ENCODE results near the gene SLC25A21.

Gene SLC25A21

DNA sequence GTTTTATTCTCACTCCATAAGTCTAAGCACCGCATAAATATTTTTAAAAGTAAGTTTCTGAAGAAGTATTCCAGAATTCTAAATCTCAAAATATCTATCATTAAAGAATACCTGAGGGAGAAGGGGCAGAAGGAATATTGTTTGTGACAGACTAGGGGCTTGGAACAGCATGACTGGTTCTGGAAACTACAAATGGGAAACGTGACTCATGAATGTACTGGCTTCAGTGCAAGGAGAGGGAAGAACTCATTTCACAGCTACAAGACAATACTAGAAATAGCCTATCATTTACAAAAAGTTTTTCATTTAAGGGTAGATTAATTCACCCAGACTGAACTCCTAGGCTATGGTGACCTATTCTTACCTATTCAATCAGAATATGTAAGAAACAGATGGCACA is 121.3 kb downstream of the SLC25A21 start:
- DNase-seq: no peak
- ChIA-PET POLR2A (no interaction called here), CTCF (no interaction called here)
- Histone ChIP-seq H3K27ac (ENCODE audit: insufficient read depth in 1 of 2, low read depth in 1 of 2, low read length in 2 of 2, poor library complexity in 1 of 2, severe bottlenecking in 2 of 2) (no peak overlapping the region), H3K9me3 (ENCODE audit: control extremely low read depth in 1 of 5, control insufficient read depth in 4 of 5, insufficient read depth in 2 of 5, low read depth in 1 of 5, low read length in 4 of 5) (peaks cover 0 to 2% (median 0%) of the 10 kb centered on the region in 5 experiments), H3K4me3 (ENCODE audit: control insufficient read depth in 1 of 7, extremely low read depth in 1 of 7, insufficient read depth in 4 of 7, low read depth in 2 of 7, low read length in 6 of 7) (no peak overlapping the region), H3K27me3 (replicated peaks in 2 of 5; ENCODE audit: control insufficient read depth in 4 of 5, insufficient read depth in 5 of 5, low read length in 4 of 5) (no peaks in the 10 kb centered on the region), H3K36me3 (ENCODE audit: control insufficient read depth in 4 of 4, insufficient read depth in 4 of 4, low read length in 3 of 4) (no peaks in the 10 kb centered on the region), H3K4me1 (ENCODE audit: control extremely low read depth in 1 of 4, control insufficient read depth in 4 of 4, insufficient read depth in 4 of 4, low read length in 3 of 4) (no peaks in the 10 kb centered on the region)
- WGBS (ENCODE audit: insufficient coverage): no CpG with 5 or more reads among the region's 2 CpGs

DNA sequence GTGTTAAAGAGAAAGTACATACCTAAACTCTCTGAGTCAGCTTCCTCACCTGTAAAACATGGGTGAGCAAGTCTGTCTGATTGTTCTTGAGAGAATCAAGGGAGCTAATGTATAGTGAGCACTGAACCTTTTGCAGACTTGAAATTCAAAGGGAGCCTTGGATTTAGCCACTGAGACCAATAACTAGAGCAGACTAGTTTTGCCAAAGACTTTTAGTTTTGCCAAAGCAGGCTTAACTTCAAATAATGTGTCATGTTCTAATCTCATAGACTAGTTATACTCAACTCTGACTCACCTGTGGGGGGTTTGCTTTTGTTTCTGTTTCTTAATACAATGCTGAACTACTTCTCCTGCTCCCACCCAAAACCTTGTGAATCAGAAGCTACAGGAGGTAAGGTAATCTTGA is 123.7 kb downstream of the SLC25A21 start:
- no peak overlapping the region for H3K4me3 ChIP-seq (ENCODE audit: control insufficient read depth in 1 of 7, extremely low read depth in 1 of 7, insufficient read depth in 4 of 7, low read depth in 2 of 7, low read length in 6 of 7)
- ChIA-PET CTCF (interaction anchor here (1.0 kb wide), 1 partner anchor 25 kb away, joined by 4 read pairs; no protein-coding TSS in a partner anchor), POLR2A (no interaction called here)
- H3K9me3 ChIP-seq (ENCODE audit: control extremely low read depth in 1 of 5, control insufficient read depth in 4 of 5, insufficient read depth in 2 of 5, low read depth in 1 of 5, low read length in 4 of 5): no peaks in the 10 kb centered on the region
- H3K27me3 ChIP-seq (replicated peaks in 2 of 5; ENCODE audit: control insufficient read depth in 4 of 5, insufficient read depth in 5 of 5, low read length in 4 of 5): no peaks in the 10 kb centered on the region
- no peaks in the 10 kb centered on the region for H3K4me1 ChIP-seq (ENCODE audit: control extremely low read depth in 1 of 4, control insufficient read depth in 4 of 4, insufficient read depth in 4 of 4, low read length in 3 of 4)
- DNase-seq: no peak
- H3K27ac ChIP-seq (ENCODE audit: insufficient read depth in 1 of 2, low read depth in 1 of 2, low read length in 2 of 2, poor library complexity in 1 of 2, severe bottlenecking in 2 of 2): no peak overlapping the region
- H3K36me3 ChIP-seq (ENCODE audit: control insufficient read depth in 4 of 4, insufficient read depth in 4 of 4, low read length in 3 of 4): no peaks in the 10 kb centered on the region

DNA sequence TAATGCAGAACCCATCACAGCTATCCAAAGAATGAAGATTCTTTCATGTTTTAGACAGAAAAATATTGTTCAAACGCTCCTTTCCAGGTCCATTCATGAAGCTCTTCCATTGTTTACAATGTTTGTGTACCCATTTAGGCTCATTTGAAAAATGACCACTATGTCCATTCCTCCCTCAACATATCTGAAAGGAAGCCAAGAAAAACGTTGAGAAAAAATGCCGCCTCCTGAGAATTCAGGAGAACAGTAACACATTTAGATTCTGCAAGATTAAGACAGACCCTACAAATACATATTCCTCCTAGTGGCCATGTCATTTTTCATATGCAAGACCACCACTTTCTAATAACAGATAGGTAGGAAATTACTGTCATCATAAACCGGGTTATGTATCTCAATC is 124.4 kb downstream of the SLC25A21 start:
- no peaks in the 10 kb centered on the region for H3K9me3 ChIP-seq (ENCODE audit: control extremely low read depth in 1 of 5, control insufficient read depth in 4 of 5, insufficient read depth in 2 of 5, low read depth in 1 of 5, low read length in 4 of 5)
- POLR2A ChIA-PET: no interaction called here
- no peaks in the 10 kb centered on the region for H3K27me3 ChIP-seq (replicated peaks in 2 of 5; ENCODE audit: control insufficient read depth in 4 of 5, insufficient read depth in 5 of 5, low read length in 4 of 5)
- no peaks in the 10 kb centered on the region for H3K36me3 ChIP-seq (ENCODE audit: control insufficient read depth in 4 of 4, insufficient read depth in 4 of 4, low read length in 3 of 4)
- no peak overlapping the region for H3K27ac ChIP-seq (ENCODE audit: insufficient read depth in 1 of 2, low read depth in 1 of 2, low read length in 2 of 2, poor library complexity in 1 of 2, severe bottlenecking in 2 of 2)
- WGBS (ENCODE audit: insufficient coverage): 85% methylated on average over 3 of the region's 4 CpGs
- CTCF ChIA-PET: no interaction called here
- no peak for DNase-seq
- H3K4me1 ChIP-seq (ENCODE audit: control extremely low read depth in 1 of 4, control insufficient read depth in 4 of 4, insufficient read depth in 4 of 4, low read length in 3 of 4): no peaks in the 10 kb centered on the region
- no peak overlapping the region for H3K4me3 ChIP-seq (ENCODE audit: control insufficient read depth in 1 of 7, extremely low read depth in 1 of 7, insufficient read depth in 4 of 7, low read depth in 2 of 7, low read length in 6 of 7)

DNA sequence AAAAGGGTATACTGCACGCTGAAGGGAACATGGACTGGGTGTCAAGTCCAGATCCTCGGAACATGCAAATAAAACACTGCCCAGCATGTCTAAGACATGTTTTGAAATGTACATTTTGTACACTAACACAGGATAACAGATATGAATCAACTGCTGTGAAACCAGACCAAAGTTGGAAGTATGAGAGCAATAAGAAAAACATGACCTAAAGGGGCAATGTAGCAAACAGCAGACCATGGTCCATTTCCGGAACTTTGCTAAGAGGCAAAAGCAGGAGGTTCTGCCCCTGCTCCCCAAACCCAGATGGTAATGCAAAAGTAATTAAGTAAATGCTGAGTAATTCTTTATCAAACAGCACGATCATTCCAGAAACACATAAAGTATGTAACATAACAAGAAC is 125.2 kb downstream of the SLC25A21 start:
- H3K27me3 ChIP-seq (replicated peaks in 2 of 5; ENCODE audit: control insufficient read depth in 4 of 5, insufficient read depth in 5 of 5, low read length in 4 of 5): peaks cover 0 to 2% (median 0%) of the 10 kb centered on the region in 5 experiments
- H3K4me3 ChIP-seq (ENCODE audit: control insufficient read depth in 1 of 7, extremely low read depth in 1 of 7, insufficient read depth in 4 of 7, low read depth in 2 of 7, low read length in 6 of 7): no peak overlapping the region
- no peaks in the 10 kb centered on the region for H3K4me1 ChIP-seq (ENCODE audit: control extremely low read depth in 1 of 4, control insufficient read depth in 4 of 4, insufficient read depth in 4 of 4, low read length in 3 of 4)
- no peak overlapping the region for H3K27ac ChIP-seq (ENCODE audit: insufficient read depth in 1 of 2, low read depth in 1 of 2, low read length in 2 of 2, poor library complexity in 1 of 2, severe bottlenecking in 2 of 2)
- DNase-seq: no peak
- no peaks in the 10 kb centered on the region for H3K9me3 ChIP-seq (ENCODE audit: control extremely low read depth in 1 of 5, control insufficient read depth in 4 of 5, insufficient read depth in 2 of 5, low read depth in 1 of 5, low read length in 4 of 5)
- WGBS (ENCODE audit: insufficient coverage): 93% methylated on average over 2 of the region's 4 CpGs
- ChIA-PET CTCF (no interaction called here), POLR2A (no interaction called here)
- H3K36me3 ChIP-seq (ENCODE audit: control insufficient read depth in 4 of 4, insufficient read depth in 4 of 4, low read length in 3 of 4): no peaks in the 10 kb centered on the region

DNA sequence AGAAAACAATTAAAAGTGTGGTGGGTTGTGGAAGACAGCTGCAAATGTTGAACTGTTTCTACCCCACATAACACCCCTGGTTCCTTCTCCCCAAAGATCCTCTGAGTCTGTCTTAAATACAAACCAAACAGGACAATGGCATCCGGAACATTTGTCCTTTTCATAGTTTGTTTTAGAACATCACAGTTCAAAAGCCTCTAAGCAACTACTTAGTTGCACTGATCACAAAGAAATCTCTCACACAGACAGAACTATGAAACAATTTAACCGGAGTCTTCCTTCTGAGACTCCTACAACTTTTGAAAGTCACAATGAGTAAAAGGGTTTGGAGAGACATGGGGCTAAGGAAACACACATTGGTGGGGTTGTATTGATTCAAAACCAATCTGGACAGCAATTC is 125.6 kb downstream of the SLC25A21 start:
- DNase-seq: no peak
- Histone ChIP-seq H3K4me1 (ENCODE audit: control extremely low read depth in 1 of 4, control insufficient read depth in 4 of 4, insufficient read depth in 4 of 4, low read length in 3 of 4) (no peaks in the 10 kb centered on the region), H3K27ac (ENCODE audit: insufficient read depth in 1 of 2, low read depth in 1 of 2, low read length in 2 of 2, poor library complexity in 1 of 2, severe bottlenecking in 2 of 2) (no peak overlapping the region), H3K27me3 (replicated peaks in 2 of 5; ENCODE audit: control insufficient read depth in 4 of 5, insufficient read depth in 5 of 5, low read length in 4 of 5) (peaks cover 0 to 2% (median 0%) of the 10 kb centered on the region in 5 experiments), H3K36me3 (ENCODE audit: control insufficient read depth in 4 of 4, insufficient read depth in 4 of 4, low read length in 3 of 4) (no peaks in the 10 kb centered on the region), H3K4me3 (ENCODE audit: control insufficient read depth in 1 of 7, extremely low read depth in 1 of 7, insufficient read depth in 4 of 7, low read depth in 2 of 7, low read length in 6 of 7) (no peak overlapping the region), H3K9me3 (ENCODE audit: control extremely low read depth in 1 of 5, control insufficient read depth in 4 of 5, insufficient read depth in 2 of 5, low read depth in 1 of 5, low read length in 4 of 5) (no peaks in the 10 kb centered on the region)
- WGBS (ENCODE audit: insufficient coverage): 83% methylated on average over 1 of the region's 2 CpGs
- ChIA-PET POLR2A (no interaction called here), CTCF (no interaction called here)

DNA sequence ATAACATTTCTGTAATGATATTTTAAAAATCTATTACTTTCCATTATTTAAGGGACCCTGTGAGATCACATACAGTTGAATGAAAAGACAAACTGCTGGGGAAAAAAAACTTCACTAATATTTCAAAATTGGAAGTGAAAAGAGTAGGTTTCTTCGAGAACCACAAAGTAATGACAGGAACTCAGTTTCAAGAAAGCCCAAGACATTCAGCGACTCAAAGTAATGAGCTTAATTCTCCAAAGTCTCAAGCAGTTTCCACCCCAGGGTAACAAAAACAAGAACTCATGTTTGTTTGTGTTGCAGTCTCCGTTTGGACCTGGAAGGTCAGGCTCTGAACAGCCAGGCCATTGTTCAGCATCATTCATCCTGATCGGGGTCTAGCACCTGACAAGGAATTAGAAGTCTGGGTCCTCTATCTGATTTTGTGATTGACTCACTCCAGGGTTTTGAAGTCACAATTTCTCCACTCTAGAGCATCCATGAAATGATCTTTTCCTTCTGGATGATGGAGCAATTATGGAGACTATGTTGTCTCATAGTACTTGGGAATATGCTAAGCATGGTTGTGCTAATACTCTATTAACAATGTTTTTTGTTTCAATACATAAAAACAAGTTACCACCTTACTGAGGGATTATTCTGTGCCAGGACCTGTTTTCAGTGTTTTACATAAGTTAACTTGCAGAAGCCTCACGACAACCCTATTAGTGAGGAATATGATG is 126.9 kb downstream of the SLC25A21 start:
- Histone ChIP-seq H3K4me1 (ENCODE audit: control extremely low read depth in 1 of 4, control insufficient read depth in 4 of 4, insufficient read depth in 4 of 4, low read length in 3 of 4) (no peaks in the 10 kb centered on the region), H3K27ac (ENCODE audit: insufficient read depth in 1 of 2, low read depth in 1 of 2, low read length in 2 of 2, poor library complexity in 1 of 2, severe bottlenecking in 2 of 2) (no peak overlapping the region), H3K27me3 (replicated peaks in 2 of 5; ENCODE audit: control insufficient read depth in 4 of 5, insufficient read depth in 5 of 5, low read length in 4 of 5) (peaks cover 0 to 2% (median 0%) of the 10 kb centered on the region in 5 experiments), H3K4me3 (ENCODE audit: control insufficient read depth in 1 of 7, extremely low read depth in 1 of 7, insufficient read depth in 4 of 7, low read depth in 2 of 7, low read length in 6 of 7) (no peak overlapping the region), H3K36me3 (ENCODE audit: control insufficient read depth in 4 of 4, insufficient read depth in 4 of 4, low read length in 3 of 4) (no peaks in the 10 kb centered on the region), H3K9me3 (ENCODE audit: control extremely low read depth in 1 of 5, control insufficient read depth in 4 of 5, insufficient read depth in 2 of 5, low read depth in 1 of 5, low read length in 4 of 5) (no peaks in the 10 kb centered on the region)
- 76% methylated on average over 4 of the region's 5 CpGs for WGBS (ENCODE audit: insufficient coverage)
- DNase-seq: no peak
- CTCF ChIA-PET: no interaction called here
- POLR2A ChIA-PET: no interaction called here

DNA sequence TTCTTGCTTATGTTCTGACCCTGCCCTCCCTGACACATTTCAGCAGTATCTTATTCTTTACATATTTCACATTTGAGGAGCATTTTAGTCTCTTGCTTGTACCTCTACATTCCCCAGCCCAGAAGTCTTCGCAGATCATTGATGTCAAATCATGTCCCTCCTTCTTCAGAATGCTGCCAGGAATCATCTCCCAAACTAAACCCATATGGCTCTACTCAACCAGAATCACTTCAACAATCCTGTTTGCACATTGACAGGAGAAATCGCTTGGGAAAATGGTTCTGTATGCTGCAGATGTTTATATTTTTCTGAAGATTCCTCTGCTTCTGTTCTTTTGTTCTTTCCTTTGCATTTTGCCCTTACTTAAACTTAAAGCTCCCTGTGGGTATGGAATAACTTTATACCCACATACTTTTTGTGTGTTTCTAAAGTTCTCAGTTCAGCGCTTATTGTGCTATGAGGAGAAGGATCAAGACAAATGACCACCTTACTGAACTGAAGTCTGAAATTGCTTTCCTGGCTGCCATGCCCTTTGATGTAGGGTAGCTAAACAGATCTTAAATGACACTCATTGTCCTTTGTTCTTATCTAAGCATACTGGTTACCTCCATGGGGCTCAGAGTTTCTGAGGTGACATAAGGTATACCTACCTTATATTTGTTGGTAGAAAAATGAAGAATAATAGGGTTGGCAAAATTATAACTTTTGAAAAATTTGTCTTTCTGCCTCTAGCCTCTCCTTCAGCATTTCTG is 134.6 kb downstream of the SLC25A21 start:
- H3K36me3 ChIP-seq (ENCODE audit: control insufficient read depth in 4 of 4, insufficient read depth in 4 of 4, low read length in 3 of 4): no peaks in the 10 kb centered on the region
- no peaks in the 10 kb centered on the region for H3K9me3 ChIP-seq (ENCODE audit: control extremely low read depth in 1 of 5, control insufficient read depth in 4 of 5, insufficient read depth in 2 of 5, low read depth in 1 of 5, low read length in 4 of 5)
- H3K27ac ChIP-seq (ENCODE audit: insufficient read depth in 1 of 2, low read depth in 1 of 2, low read length in 2 of 2, poor library complexity in 1 of 2, severe bottlenecking in 2 of 2): no peak overlapping the region
- no peaks in the 10 kb centered on the region for H3K4me1 ChIP-seq (ENCODE audit: control extremely low read depth in 1 of 4, control insufficient read depth in 4 of 4, insufficient read depth in 4 of 4, low read length in 3 of 4)
- DNase-seq: no peak
- 89% methylated on average over 1 of the region's 3 CpGs for WGBS (ENCODE audit: insufficient coverage)
- no peak overlapping the region for H3K4me3 ChIP-seq (ENCODE audit: control insufficient read depth in 1 of 7, extremely low read depth in 1 of 7, insufficient read depth in 4 of 7, low read depth in 2 of 7, low read length in 6 of 7)
- peaks cover 0 to 3% (median 2%) of the 10 kb centered on the region in 5 experiments for H3K27me3 ChIP-seq (replicated peaks in 2 of 5; ENCODE audit: control insufficient read depth in 4 of 5, insufficient read depth in 5 of 5, low read length in 4 of 5)
- ChIA-PET CTCF (no interaction called here), POLR2A (no interaction called here)

Data from common myeloid progenitor, CD34-positive (primary cell).